Upper lobe of left lung (tissue), 4 donors: ENCODE data around the gene WDR70.
"Not testable (repeated sequence)": the region's sequence is repeated elsewhere in the genome, so short reads cannot be mapped to it uniquely, and the experiment has no call there.

ENCODE experiments used
- CTCF ChIP-seq, 6 experiments: fragments of 450-650 bp in 4 of 6; fragments of 200-600 bp in 2 of 6; sonication (generic) in 2 of 6; IDR thresholded peaks; one replicate each; pipeline ENCODE4 v1.5.1; 2016 to 2019; ENCODE audit warnings: antibody characterized with exemption in 6 of 6
- POLR2AphosphoS5 ChIP-seq, 2 donors: sonication (generic); formaldehyde crosslinking; IDR thresholded peaks; one replicate each; pipeline ENCODE4 v1.5.1; 2017; ENCODE audit warnings: antibody characterized with exemption in 2 of 2

GRCh38 chr5:37334754-37335153, 44.4 kb upstream of the WDR70 start:
- not testable (repeated sequence) for TF ChIP-seq POLR2AphosphoS5, CTCF (IDR thresholded peaks at IDR 0.05)
